Stomach smooth muscle (tissue), 2 donors: ENCODE data around the gene DRC1.
"Not testable (repeated sequence)": the region's sequence is repeated elsewhere in the genome, so short reads cannot be mapped to it uniquely, and the experiment has no call there.

Experiments used
- H3K27ac ChIP-seq: one replicate; pipeline ENCODE4 v1.7.0; 2013; ENCODE audit warnings: mild to moderate bottlenecking, low read length, inconsistent platforms
- H3K27me3 ChIP-seq, 2 donors: one replicate each; pipeline ENCODE4 v1.7.0; 2013; ENCODE audit warnings: low read length in 2 of 2; ENCODE audit not compliant: insufficient read depth in 2 of 2, control insufficient read depth in 1 of 2
- H3K36me3 ChIP-seq, 2 donors: one replicate each; pipeline ENCODE4 v1.7.0; 2013; ENCODE audit warnings: low read length in 2 of 2; ENCODE audit not compliant: control insufficient read depth in 2 of 2, insufficient read depth in 2 of 2
- H3K4me1 ChIP-seq: one replicate; pipeline ENCODE4 v1.7.0; 2013; ENCODE audit warnings: low read length; ENCODE audit not compliant: control insufficient read depth, insufficient read depth
- H3K4me3 ChIP-seq, 2 donors: one replicate each; pipeline ENCODE4 v1.7.0; 2013; ENCODE audit warnings: low read length in 2 of 2
- H3K9ac ChIP-seq, 2 donors: one replicate each; pipeline ENCODE4 v1.7.0; 2013; ENCODE audit warnings: low read length in 2 of 2, mild to moderate bottlenecking in 1 of 2
- H3K9me3 ChIP-seq, 2 donors: one replicate each; pipeline ENCODE4 v1.7.0; 2013; ENCODE audit warnings: low read length in 2 of 2; ENCODE audit not compliant: control insufficient read depth in 2 of 2
- donor health status: healthy.
- donor health status: Pancreatic carcinoma.

The DRC1 gene

GRCh38 chr2:26401739-26402541, at the start of gene DRC1:
Gene DRC1, plus strand, starts transcription at chr2:26401920. Its CDS starts 70 bp downstream, at chr2:26401990.
- Histone ChIP-seq H3K4me3 (peak within 1 kb of the TSS; percentile 26 to 69), H3K36me3 (no peaks in the 10 kb centered on the region), H3K9me3 (no peaks in the 10 kb centered on the region), H3K4me1 (peaks cover 10% of the 10 kb centered on the region), H3K27ac (no peak within 1 kb of the TSS), H3K9ac (peak within 1 kb of the TSS in 1 of 2 donors; percentile 36), H3K27me3 (no peaks in the 10 kb centered on the region)

- no peak overlapping the region for H3K4me3 ChIP-seq
- H3K36me3 ChIP-seq = no peaks in the 10 kb centered on the region
- no peaks in the 10 kb centered on the region for H3K27me3 ChIP-seq
- H3K9ac ChIP-seq = no peak overlapping the region
- H3K27ac ChIP-seq = no peak overlapping the region
- H3K9me3 ChIP-seq = no peaks in the 10 kb centered on the region
- H3K4me1 ChIP-seq = no peaks in the 10 kb centered on the region
These were observed 48.8 kb upstream of the DRC1 start for GRCh38 chr2:26352892-26353291.

GRCh38 chr2:26354469-26354868, 47.3 kb upstream of the DRC1 start:
- not testable (repeated sequence) for H3K27me3 ChIP-seq, H3K27ac ChIP-seq, H3K9ac ChIP-seq, H3K4me1 ChIP-seq, H3K4me3 ChIP-seq, H3K36me3 ChIP-seq, H3K9me3 ChIP-seq

GRCh38 chr2:26355038-26355995, 46.4 kb upstream of the DRC1 start:
- no peaks in the 10 kb centered on the region for H3K9me3 ChIP-seq
- H3K27me3 ChIP-seq = no peaks in the 10 kb centered on the region
- peak overlapping the region in 1 of 2 donors; percentile 25 for H3K4me3 ChIP-seq
- H3K4me1 ChIP-seq = no peaks in the 10 kb centered on the region
- no peak overlapping the region for H3K9ac ChIP-seq
- H3K36me3 ChIP-seq = no peaks in the 10 kb centered on the region
- H3K27ac ChIP-seq = no peak overlapping the region

GRCh38 chr2:26356111-26356510, 45.6 kb upstream of the DRC1 start:
- no peaks in the 10 kb centered on the region for H3K9me3 ChIP-seq
- H3K4me1 ChIP-seq = no peaks in the 10 kb centered on the region
- H3K9ac ChIP-seq = no peak overlapping the region
- no peak overlapping the region for H3K27ac ChIP-seq
- H3K36me3 ChIP-seq = no peaks in the 10 kb centered on the region
- H3K27me3 ChIP-seq = no peaks in the 10 kb centered on the region
- no peak overlapping the region for H3K4me3 ChIP-seq

- Histone ChIP-seq H3K9me3 (no peaks in the 10 kb centered on the region), H3K4me1 (no peaks in the 10 kb centered on the region), H3K9ac (no peak overlapping the region), H3K27me3 (no peaks in the 10 kb centered on the region), H3K4me3 (no peak overlapping the region), H3K36me3 (no peaks in the 10 kb centered on the region), H3K27ac (no peak overlapping the region)
These were observed 44.9 kb upstream of the DRC1 start for GRCh38 chr2:26356771-26357170.

GRCh38 chr2:26359886-26360473, 41.7 kb upstream of the DRC1 start:
- Histone ChIP-seq H3K9me3 (no peaks in the 10 kb centered on the region), H3K27me3 (no peaks in the 10 kb centered on the region), H3K4me3 (no peak overlapping the region), H3K36me3 (no peaks in the 10 kb centered on the region), H3K4me1 (no peaks in the 10 kb centered on the region), H3K27ac (no peak overlapping the region), H3K9ac (no peak overlapping the region)

- Histone ChIP-seq H3K27ac (no peak overlapping the region), H3K9me3 (no peaks in the 10 kb centered on the region), H3K4me1 (no peaks in the 10 kb centered on the region), H3K27me3 (no peaks in the 10 kb centered on the region), H3K9ac (no peak overlapping the region), H3K4me3 (no peak overlapping the region), H3K36me3 (peaks cover 0 to 18% of the 10 kb centered on the region in 2 donors)
These were observed 38.4 kb upstream of the DRC1 start for GRCh38 chr2:26363323-26363722.

- H3K4me1 ChIP-seq = no peaks in the 10 kb centered on the region
- no peaks in the 10 kb centered on the region for H3K27me3 ChIP-seq
- no peaks in the 10 kb centered on the region for H3K9me3 ChIP-seq
- no peak overlapping the region for H3K27ac ChIP-seq
- H3K4me3 ChIP-seq = no peak overlapping the region
- no peak overlapping the region for H3K9ac ChIP-seq
- peaks cover 0 to 19% of the 10 kb centered on the region in 2 donors for H3K36me3 ChIP-seq
These were observed 37.8 kb upstream of the DRC1 start for GRCh38 chr2:26363958-26364357.

- Histone ChIP-seq H3K27ac (no peak overlapping the region), H3K9me3 (no peaks in the 10 kb centered on the region), H3K4me1 (no peaks in the 10 kb centered on the region), H3K4me3 (no peak overlapping the region), H3K36me3 (peaks cover 0 to 19% of the 10 kb centered on the region in 2 donors), H3K27me3 (no peaks in the 10 kb centered on the region), H3K9ac (no peak overlapping the region)
These were observed 37.1 kb upstream of the DRC1 start for GRCh38 chr2:26364669-26365068.
